Neural progenitor cell (in vitro differentiated cells): ENCODE data around the gene LSM14B. TPM values are rescaled to one million over a fixed set of nuclear protein-coding genes. Genes with fewer than 3 reads are reported as not detected.

Experiments
- DNase-seq: peaks from one replicate; pipeline ENCODE4 v3.0.0-alpha.2; 2016; ENCODE audit warnings: low spot score
- H2AFZ ChIP-seq: fragments of 200-600 bp; sonication (generic); replicated peaks from 2 replicates; pipeline ENCODE4 v1.6.1; 2016; ENCODE audit warnings: antibody characterized with exemption
- H3F3A ChIP-seq: fragments of 200-600 bp; sonication (generic); 2 replicates; pipeline ENCODE4 v1.6.1; 2016; ENCODE audit warnings: antibody characterized with exemption, low read depth
- H3K27ac ChIP-seq: fragments of 200-600 bp; sonication (generic); 2 replicates; pipeline ENCODE4 v1.5.1; 2016; ENCODE audit warnings: mild to moderate bottlenecking
- H3K27me3 ChIP-seq: fragments of 200-600 bp; sonication (generic); 2 replicates; pipeline ENCODE4 v1.6.1; 2016; ENCODE audit warnings: mild to moderate bottlenecking, moderate library complexity
- H3K36me3 ChIP-seq: fragments of 200-600 bp; sonication (generic); 2 replicates; pipeline ENCODE4 v1.5.1; 2016
- H3K4me1 ChIP-seq: fragments of 200-600 bp; sonication (generic); 2 replicates; pipeline ENCODE4 v1.6.1; 2016; ENCODE audit warnings: mixed run types
- H3K4me2 ChIP-seq: fragments of 200-600 bp; sonication (generic); 2 replicates; pipeline ENCODE4 v1.6.1; 2016
- H3K4me3 ChIP-seq: fragments of 200-600 bp; sonication (generic); 2 replicates; pipeline ENCODE4 v1.5.1; 2016
- H3K79me2 ChIP-seq: fragments of 200-600 bp; sonication (generic); 2 replicates; pipeline ENCODE4 v1.6.1; 2016; ENCODE audit warnings: low read depth
- H3K9ac ChIP-seq: fragments of 200-600 bp; sonication (generic); 2 replicates; pipeline ENCODE4 v1.6.1; 2016
- H3K9me3 ChIP-seq: fragments of 200-600 bp; sonication (generic); 2 replicates; pipeline ENCODE4 v1.5.1; 2016; ENCODE audit warnings: low read depth
- H4K20me1 ChIP-seq: fragments of 200-600 bp; sonication (generic); 2 replicates; pipeline ENCODE4 v1.6.1; 2016; ENCODE audit warnings: low read depth
- H3K27ac Mint-ChIP-seq: 3 replicates; pipeline ENCODE4 v1.8.0; 2021; ENCODE audit warnings: mixed read lengths
- H3K27me3 Mint-ChIP-seq: 2 replicates; pipeline ENCODE4 v1.8.0; 2022; ENCODE audit warnings: low read depth, mild to moderate bottlenecking, inconsistent platforms, moderate library complexity, mixed read lengths; ENCODE audit not compliant: insufficient read depth
- H3K36me3 Mint-ChIP-seq: 3 replicates; pipeline ENCODE4 v1.8.0; 2021; ENCODE audit warnings: mixed read lengths
- H3K4me1 Mint-ChIP-seq: 3 replicates; pipeline ENCODE4 v1.8.0; 2021; ENCODE audit warnings: mixed read lengths
- H3K4me3 Mint-ChIP-seq: 3 replicates; pipeline ENCODE4 v1.8.0; 2021; ENCODE audit warnings: mild to moderate bottlenecking, moderate library complexity, mixed read lengths
- H3K9me3 Mint-ChIP-seq: 3 replicates; pipeline ENCODE4 v1.8.0; 2020; ENCODE audit warnings: mixed read lengths
- CTCF ChIP-seq: fragments of 200-600 bp; sonication (generic); IDR thresholded peaks from 2 replicates; pipeline ENCODE4 v1.5.1; 2017; ENCODE audit warnings: antibody characterized with exemption, mild to moderate bottlenecking
- EZH2 ChIP-seq: fragments of 200-600 bp; sonication (generic); IDR thresholded peaks from 2 replicates; pipeline ENCODE4 v1.6.1; 2017; ENCODE audit warnings: antibody characterized with exemption, mild to moderate bottlenecking, moderate library complexity
- EZH2phosphoT487 ChIP-seq: fragments of 200-600 bp; sonication (generic); IDR thresholded peaks from 2 replicates; pipeline ENCODE4 v1.6.1; 2017; ENCODE audit warnings: antibody characterized with exemption
- total RNA-seq: library from RNA; depleted of rRNA; stranded (reverse); fragments of >200 nt; gene quantifications from 2 replicates; pipeline ENCODE4 v1.2.3, GENCODE V29; 2015; ENCODE audit warnings: low replicate concordance

LSM14B gene
- total RNA-seq, 1 donor from 2014 or later, result 52.6 TPM

GRCh38 chr20:62101078-62101477, 21.2 kb upstream of the LSM14B start:
- Mint-ChIP-seq H3K4me1 (no peaks in the 10 kb centered on the region), H3K4me3 (no peak overlapping the region), H3K9me3 (peaks cover 12% of the 10 kb centered on the region), H3K27ac (no peak overlapping the region), H3K36me3 (no peaks in the 10 kb centered on the region), H3K27me3 (peaks cover 12% of the 10 kb centered on the region)
- no peak for DNase-seq
- TF ChIP-seq CTCF (no peak), EZH2phosphoT487 (no peak), EZH2 (no peak)
- Histone ChIP-seq H3K36me3 (no peaks in the 10 kb centered on the region), H2AFZ (no peak overlapping the region), H4K20me1 (no peaks in the 10 kb centered on the region), H3K4me3 (no peak overlapping the region), H3K27ac (no peak overlapping the region), H3K4me2 (no peak overlapping the region), H3K9ac (no peak overlapping the region), H3K4me1 (no peaks in the 10 kb centered on the region), H3K9me3 (no peaks in the 10 kb centered on the region), H3K79me2 (no peaks in the 10 kb centered on the region), H3F3A (no peaks in the 10 kb centered on the region), H3K27me3 (no peaks in the 10 kb centered on the region)

GRCh38 chr20:62103508-62104233, 18.6 kb upstream of the LSM14B start:
- no peak for DNase-seq
- Histone ChIP-seq H3K9me3 (no peaks in the 10 kb centered on the region), H3K79me2 (no peaks in the 10 kb centered on the region), H3K27me3 (no peaks in the 10 kb centered on the region), H3K36me3 (no peaks in the 10 kb centered on the region), H3K4me1 (no peaks in the 10 kb centered on the region), H4K20me1 (no peaks in the 10 kb centered on the region), H3K4me3 (no peak overlapping the region), H3F3A (no peaks in the 10 kb centered on the region), H2AFZ (no peak overlapping the region), H3K4me2 (no peak overlapping the region), H3K9ac (no peak overlapping the region), H3K27ac (no peak overlapping the region)
- H3K4me1 Mint-ChIP-seq, result no peaks in the 10 kb centered on the region
- no peak overlapping the region for H3K27ac Mint-ChIP-seq
- TF ChIP-seq CTCF (no peak), EZH2phosphoT487 (no peak), EZH2 (no peak)
- peaks cover 12% of the 10 kb centered on the region for H3K27me3 Mint-ChIP-seq
- peaks cover 35% of the 10 kb centered on the region for H3K9me3 Mint-ChIP-seq
- no peak overlapping the region for H3K4me3 Mint-ChIP-seq
- H3K36me3 Mint-ChIP-seq, result no peaks in the 10 kb centered on the region

GRCh38 chr20:62104234-62104789, 18.0 kb upstream of the LSM14B start:
- Histone ChIP-seq H3F3A (no peaks in the 10 kb centered on the region), H3K9ac (no peak overlapping the region), H3K27me3 (no peaks in the 10 kb centered on the region), H3K4me3 (no peak overlapping the region), H3K79me2 (no peaks in the 10 kb centered on the region), H3K9me3 (no peaks in the 10 kb centered on the region), H4K20me1 (no peaks in the 10 kb centered on the region), H3K4me2 (no peak overlapping the region), H3K4me1 (no peaks in the 10 kb centered on the region), H2AFZ (no peak overlapping the region), H3K27ac (no peak overlapping the region), H3K36me3 (no peaks in the 10 kb centered on the region)
- Mint-ChIP-seq H3K27me3 (peaks cover 12% of the 10 kb centered on the region), H3K4me3 (no peak overlapping the region), H3K36me3 (peaks cover 2% of the 10 kb centered on the region), H3K27ac (no peak overlapping the region), H3K9me3 (peaks cover 41% of the 10 kb centered on the region), H3K4me1 (no peaks in the 10 kb centered on the region)
- no peak for TF ChIP-seq CTCF
- TF ChIP-seq EZH2, result no peak
- no peak for TF ChIP-seq EZH2phosphoT487
- no peak for DNase-seq
